Loucy (cell line): Measurements from ENCODE around the gene PRXL2A.

Experiments
- H2AFZ ChIP-seq: fragments of 200-600 bp; sonication (generic); 2 replicates; pipeline ENCODE4 v1.6.0; 2016; ENCODE audit warnings: antibody characterized with exemption, mild to moderate bottlenecking, low read length, moderate library complexity
- H3F3A ChIP-seq: fragments of 200-600 bp; 2 replicates; pipeline ENCODE4 v1.6.0; 2016; ENCODE audit warnings: antibody characterized with exemption, low read depth, mild to moderate bottlenecking
- H3K27me3 ChIP-seq: fragments of 200-600 bp; sonication (generic); 2 replicates; pipeline ENCODE4 v1.6.1; 2014; ENCODE audit warnings: low read length, mild to moderate bottlenecking; ENCODE audit not compliant: insufficient read depth, poor library complexity, severe bottlenecking
- H3K36me3 ChIP-seq: fragments of 200-600 bp; sonication (generic); 2 replicates; pipeline ENCODE4 v1.6.1; 2016; ENCODE audit warnings: low read length; ENCODE audit not compliant: insufficient read depth
- H3K4me1 ChIP-seq: fragments of 200-600 bp; sonication (generic); 2 replicates; pipeline ENCODE4 v1.5.1; 2014; ENCODE audit warnings: low read length, mild to moderate bottlenecking; ENCODE audit not compliant: insufficient read depth, poor library complexity, severe bottlenecking
- H3K4me2 ChIP-seq: fragments of 200-600 bp; sonication (generic); 2 replicates; pipeline ENCODE4 v1.6.0; 2014; ENCODE audit warnings: antibody characterized with exemption, low read length, low read depth, mild to moderate bottlenecking; ENCODE audit not compliant: poor library complexity, severe bottlenecking
- H3K4me3 ChIP-seq: fragments of 200-600 bp; sonication (generic); 2 replicates; pipeline ENCODE4 v1.5.1; 2014; ENCODE audit warnings: low read length, mild to moderate bottlenecking, mixed read lengths; ENCODE audit not compliant: poor library complexity, severe bottlenecking
- H3K79me2 ChIP-seq: fragments of 200-600 bp; sonication (generic); 2 replicates; pipeline ENCODE4 v1.6.1; 2014; ENCODE audit warnings: low read length; ENCODE audit not compliant: insufficient read depth
- H3K9ac ChIP-seq: fragments of 200-600 bp; sonication (generic); 2 replicates; pipeline ENCODE4 v1.6.0; 2014; ENCODE audit warnings: mild to moderate bottlenecking, low read depth, low read length, moderate library complexity; ENCODE audit not compliant: poor library complexity, severe bottlenecking
- H3K9me2 ChIP-seq: fragments of 200-600 bp; sonication (generic); replicated peaks from 2 replicates; pipeline ENCODE4 v1.6.1; 2016; ENCODE audit warnings: low read depth, low read length, mixed read lengths
- H3K9me3 ChIP-seq: fragments of 200-600 bp; sonication (generic); 2 replicates; pipeline ENCODE4 v1.6.1; 2014; ENCODE audit warnings: mild to moderate bottlenecking, antibody characterized with exemption, low read length, low read depth; ENCODE audit not compliant: insufficient read depth
- H4K20me1 ChIP-seq: fragments of 200-600 bp; sonication (generic); 2 replicates; pipeline ENCODE4 v1.6.0; 2014; ENCODE audit warnings: antibody characterized with exemption, low read length, mild to moderate bottlenecking; ENCODE audit not compliant: insufficient read depth, poor library complexity, severe bottlenecking
- CTCF ChIP-seq: fragments of 200-600 bp; sonication (generic); conservative IDR thresholded peaks from 2 replicates; pipeline ENCODE4 v1.5.1; 2014; ENCODE audit warnings: mild to moderate bottlenecking, antibody characterized with exemption, low read length
- EZH2phosphoT487 ChIP-seq: fragments of 200-600 bp; IDR thresholded peaks from 2 replicates; pipeline ENCODE4 v1.6.1; 2018; ENCODE audit warnings: antibody characterized with exemption, mild to moderate bottlenecking, moderate library complexity, borderline replicate concordance

PRXL2A gene

GRCh38 chr10:80437227-80437626 is 28.9 kb downstream of the PRXL2A start:
- TF ChIP-seq EZH2phosphoT487, result no peak
- no peak for TF ChIP-seq CTCF
- Histone ChIP-seq H3K4me1 (no peaks in the 10 kb centered on the region), H3F3A (no peaks in the 10 kb centered on the region), H4K20me1 (no peaks in the 10 kb centered on the region), H3K4me2 (no peak overlapping the region), H2AFZ (no peak overlapping the region), H3K4me3 (no peak overlapping the region), H3K9me3 (no peaks in the 10 kb centered on the region), H3K27me3 (no peaks in the 10 kb centered on the region), H3K9me2 (no peaks in the 10 kb centered on the region), H3K9ac (no peak overlapping the region), H3K79me2 (no peaks in the 10 kb centered on the region), H3K36me3 (peaks cover 12% of the 10 kb centered on the region; the same call in 1 of the 2 replicates)

DNA sequence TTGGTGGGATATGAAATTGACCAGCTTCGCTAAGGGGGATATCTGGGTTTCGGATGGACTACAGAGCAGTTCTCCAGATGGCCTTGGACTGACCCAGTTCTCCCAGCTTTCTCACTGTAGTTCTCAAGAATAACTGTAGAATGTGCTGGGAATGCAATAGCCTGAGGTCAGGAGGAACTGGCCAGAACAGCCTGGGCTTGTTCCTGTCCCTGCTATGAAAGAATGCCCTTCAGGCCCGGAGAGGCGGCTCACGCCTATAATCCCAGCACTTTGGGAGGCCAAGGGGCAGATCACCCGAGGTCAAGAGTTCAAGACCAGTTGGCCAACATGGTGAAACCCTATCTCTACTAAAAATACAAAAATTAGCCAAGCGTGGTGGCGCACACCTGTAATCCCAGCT is 33.5 kb downstream of the PRXL2A start:
- TF ChIP-seq CTCF (no peak), EZH2phosphoT487 (no peak)
- Histone ChIP-seq H3K27me3 (no peaks in the 10 kb centered on the region), H3K79me2 (no peaks in the 10 kb centered on the region), H4K20me1 (no peaks in the 10 kb centered on the region), H3K4me3 (no peak overlapping the region), H2AFZ (no peak overlapping the region), H3K4me1 (peaks cover 24% of the 10 kb centered on the region), H3K4me2 (no peak overlapping the region), H3K9ac (no peak overlapping the region), H3K36me3 (no peaks in the 10 kb centered on the region), H3F3A (peaks cover 6% of the 10 kb centered on the region; the same call in 1 of the 2 replicates), H3K9me3 (no peaks in the 10 kb centered on the region), H3K9me2 (no peaks in the 10 kb centered on the region)

- Histone ChIP-seq H2AFZ (peak overlapping the region; percentile 67; the same call in 1 of the 2 replicates), H3K9ac (peak overlapping the region; percentile 45)
These were observed 34.5 kb downstream of the PRXL2A start for GRCh38 chr10:80442879-80443278.

More at GRCh38 chr10:80442879-80443278, 34.5 kb downstream of the PRXL2A start:
- TF ChIP-seq CTCF (no peak), EZH2phosphoT487 (no peak)
- H4K20me1 ChIP-seq, result no peaks in the 10 kb centered on the region
- H3K9me3 ChIP-seq, result no peaks in the 10 kb centered on the region
- peak overlapping the region; percentile 36 for H3K4me2 ChIP-seq
- H3K4me3 ChIP-seq, result no peak overlapping the region
- H3K27me3 ChIP-seq, result no peaks in the 10 kb centered on the region
- H3K9me2 ChIP-seq, result no peaks in the 10 kb centered on the region
- peaks cover 6% of the 10 kb centered on the region; the same call in 1 of the 2 replicates for H3F3A ChIP-seq
- H3K79me2 ChIP-seq, result no peaks in the 10 kb centered on the region
- H3K4me1 ChIP-seq, result peaks cover 24% of the 10 kb centered on the region
- no peaks in the 10 kb centered on the region for H3K36me3 ChIP-seq
